Stimulated activated CD4-positive, alpha-beta T cell treated with anti-CD3 and anti-CD28 coated beads, TNF-alpha, amount 100 ng/mL, for 48 hours (primary cell): ENCODE data around the gene SMTNL2.
"Not testable (repeated sequence)": the region's sequence is repeated elsewhere in the genome, so short reads cannot be mapped to it uniquely, and the experiment has no call there.

Experiments
- DNase-seq, 3 donors: peaks; one replicate each; pipeline ENCODE4 v3.0.0-alpha.2; 2020; ENCODE audit warnings: low read depth in 3 of 3

The SMTNL2 gene

GRCh38 chr17:4634976-4635375 lies 50.6 kb downstream of the SMTNL2 start:
- DNase-seq = no peak

- DNase-seq = no peak
Measured at GRCh38 chr17:4635823-4636375, 51.6 kb downstream of the SMTNL2 start.

- DNase-seq = no peak
Measured at GRCh38 chr17:4636474-4637100, 52.3 kb downstream of the SMTNL2 start.

- DNase-seq = not testable (repeated sequence)
Measured at GRCh38 chr17:4638766-4639165, 54.4 kb downstream of the SMTNL2 start.

- DNase-seq = not testable (repeated sequence)
Measured at GRCh38 chr17:4639301-4640059, 55.2 kb downstream of the SMTNL2 start.

GRCh38 chr17:4640569-4641188 lies 56.4 kb downstream of the SMTNL2 start:
- not testable (repeated sequence) for DNase-seq

GRCh38 chr17:4641297-4642195 lies 57.2 kb downstream of the SMTNL2 start, which contains the start of gene ALOX15:
TSS of gene ALOX15 (minus strand) at chr17:4641678. CDS start at chr17:4641651, 27 bp downstream.
- DNase-seq = no peak

GRCh38 chr17:4642286-4642685 lies 58.0 kb downstream of the SMTNL2 start:
- no peak for DNase-seq

- DNase-seq = no peak
Measured at GRCh38 chr17:4643676-4644075, 59.3 kb downstream of the SMTNL2 start.

- no peak for DNase-seq
Measured at GRCh38 chr17:4645642-4646041, 61.3 kb downstream of the SMTNL2 start.

GRCh38 chr17:4648741-4649140 lies 64.4 kb downstream of the SMTNL2 start:
- no peak for DNase-seq

GRCh38 chr17:4652997-4653396 lies 68.7 kb downstream of the SMTNL2 start:
- no peak for DNase-seq

- DNase-seq = not testable (repeated sequence)
Measured at GRCh38 chr17:4655933-4656332, 71.6 kb downstream of the SMTNL2 start.

- no peak for DNase-seq
Measured at GRCh38 chr17:4657678-4658077, 73.3 kb downstream of the SMTNL2 start.
